HG02885 (cell line): ENCODE results near the gene PRDM11.

Experiments
- ATAC-seq: cut with Tn5 transposase; IDR thresholded peaks from one replicate; pipeline ENCODE4 v1.9.1; 2021; ENCODE audit warnings: mild to moderate bottlenecking; ENCODE audit not compliant: unreplicated experiment, poor library complexity

The PRDM11 gene

DNA sequence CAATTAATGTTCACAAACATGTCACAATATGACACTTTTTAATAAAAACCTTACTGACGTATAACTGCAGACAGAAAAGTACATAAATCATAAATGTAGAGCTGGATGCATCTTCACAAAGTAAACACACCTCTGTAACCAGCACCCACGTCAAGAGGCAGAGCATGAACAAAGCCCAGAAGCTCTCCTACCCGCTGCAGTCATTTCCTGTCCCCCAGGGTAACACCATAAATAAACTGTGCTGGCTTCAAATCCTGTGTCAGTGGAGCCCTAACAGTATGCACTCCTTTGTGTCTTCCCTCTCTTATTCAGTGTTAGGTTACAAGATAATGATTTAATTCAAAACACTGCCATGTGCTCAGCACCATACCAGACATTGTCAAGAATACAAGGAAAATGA lies 134.0 kb downstream of the PRDM11 start:
- ATAC-seq, result peak; percentile 96

DNA sequence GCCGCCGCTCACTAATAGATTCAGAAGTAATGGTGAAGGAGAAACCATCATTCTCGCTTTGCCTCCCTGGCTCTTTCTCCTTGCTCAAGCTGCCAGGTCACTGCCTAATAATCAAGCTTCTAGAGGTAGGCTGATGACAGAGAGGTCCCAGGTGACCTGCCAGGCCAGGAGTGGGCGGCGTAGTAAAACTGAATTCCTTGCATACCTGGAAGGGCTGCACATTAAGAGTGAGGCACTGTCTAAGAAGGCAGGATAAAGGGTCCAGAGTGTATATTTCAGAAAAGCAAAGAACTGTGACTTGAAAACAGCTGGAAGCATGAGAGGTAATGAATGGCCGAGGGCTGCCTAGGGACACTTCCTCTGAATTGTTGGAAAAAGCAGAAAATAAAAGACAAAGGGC lies 135.6 kb downstream of the PRDM11 start:
- no peak for ATAC-seq
